M059J (cell line): ENCODE data around the gene PPP1R14B. TPM values are rescaled to one million over a fixed set of nuclear protein-coding genes. Genes with fewer than 3 reads are reported as not detected.

Source experiments
- DNase-seq: peaks from one replicate; pipeline ENCODE4 v3.0.0-alpha.2; 2012; ENCODE audit warnings: low read depth
- total RNA-seq: library from RNA; depleted of rRNA; stranded (reverse); fragments of >200 nt; shearing (Covaris generic); gene quantifications from 2 replicates; pipeline ENCODE4 v1.2.3, GENCODE V29; 2014

PPP1R14B gene
- total RNA-seq, 1 experiment from 2014 or later = 263 TPM

GRCh38 chr11:64245797-64246620 lies 734 bp downstream of the PPP1R14B start:
- peak; percentile 99 for DNase-seq

GRCh38 chr11:64245401-64245796 lies 1.3 kb downstream of the PPP1R14B start:
- DNase-seq = peak; percentile 64

GRCh38 chr11:64244966-64245365 lies 1.8 kb downstream of the PPP1R14B start:
- no peak for DNase-seq

- DNase-seq = peak; percentile 53
Observed at GRCh38 chr11:64244107-64244506, 2.6 kb downstream of the PPP1R14B start.

GRCh38 chr11:64243236-64243854 lies 3.4 kb downstream of the PPP1R14B start:
- DNase-seq = no peak

- DNase-seq = peak; percentile 57
Observed at GRCh38 chr11:64241491-64242374, 5.0 kb downstream of the PPP1R14B start.

GRCh38 chr11:64241241-64241490 lies 5.6 kb downstream of the PPP1R14B start:
- DNase-seq = peak; percentile 98

GRCh38 chr11:64240435-64241240 lies 6.1 kb downstream of the PPP1R14B start, which contains the start of gene FKBP2:
Gene FKBP2, plus strand, starts transcription at chr11:64241095. Its CDS starts 1,293 bp downstream, at chr11:64242388.
- peak; percentile 96 for DNase-seq

- no peak for DNase-seq
Observed at GRCh38 chr11:64239662-64240434, 6.9 kb downstream of the PPP1R14B start.

- no peak for DNase-seq
Observed at GRCh38 chr11:64238999-64239398, 7.7 kb downstream of the PPP1R14B start.

- DNase-seq = no peak
Observed at GRCh38 chr11:64238076-64238475, 8.7 kb downstream of the PPP1R14B start.

GRCh38 chr11:64237484-64237951 lies 9.2 kb downstream of the PPP1R14B start:
- no peak for DNase-seq

- no peak for DNase-seq
Observed at GRCh38 chr11:64235437-64236161, 11.1 kb downstream of the PPP1R14B start.

- DNase-seq = peak; percentile 37
Observed at GRCh38 chr11:64234647-64235379, 11.9 kb downstream of the PPP1R14B start.

- peak; percentile 60 for DNase-seq
Observed at GRCh38 chr11:64233913-64234586, 12.7 kb downstream of the PPP1R14B start, which contains the start of gene VEGFB. Gene VEGFB, plus strand, starts transcription at chr11:64234584. Its CDS starts 250 bp downstream, at chr11:64234834.

GRCh38 chr11:64232967-64233315 lies 13.8 kb downstream of the PPP1R14B start:
- no peak for DNase-seq

- no peak for DNase-seq
Observed at GRCh38 chr11:64232182-64232966, 14.4 kb downstream of the PPP1R14B start.

GRCh38 chr11:64231546-64231945 lies 15.2 kb downstream of the PPP1R14B start:
- DNase-seq = no peak
